T follicular helper cell (primary cell): Measurements from ENCODE around the gene ZNF836.
"Not testable (repeated sequence)": the region's sequence is repeated elsewhere in the genome, so short reads cannot be mapped to it uniquely, and the experiment has no call there.

Source experiments
- DNase-seq: peaks from one replicate; pipeline ENCODE4 v3.0.0-alpha.2; 2020; ENCODE audit warnings: low read depth
- total RNA-seq, 2 experiments: gene quantifications; one replicate each; lab custom pipeline; 2026; lab: John Stamatoyannopoulos, UW

Gene ZNF836
- 7.8 to 27.1 reads per million in 2 experiments for total RNA-seq

DNA sequence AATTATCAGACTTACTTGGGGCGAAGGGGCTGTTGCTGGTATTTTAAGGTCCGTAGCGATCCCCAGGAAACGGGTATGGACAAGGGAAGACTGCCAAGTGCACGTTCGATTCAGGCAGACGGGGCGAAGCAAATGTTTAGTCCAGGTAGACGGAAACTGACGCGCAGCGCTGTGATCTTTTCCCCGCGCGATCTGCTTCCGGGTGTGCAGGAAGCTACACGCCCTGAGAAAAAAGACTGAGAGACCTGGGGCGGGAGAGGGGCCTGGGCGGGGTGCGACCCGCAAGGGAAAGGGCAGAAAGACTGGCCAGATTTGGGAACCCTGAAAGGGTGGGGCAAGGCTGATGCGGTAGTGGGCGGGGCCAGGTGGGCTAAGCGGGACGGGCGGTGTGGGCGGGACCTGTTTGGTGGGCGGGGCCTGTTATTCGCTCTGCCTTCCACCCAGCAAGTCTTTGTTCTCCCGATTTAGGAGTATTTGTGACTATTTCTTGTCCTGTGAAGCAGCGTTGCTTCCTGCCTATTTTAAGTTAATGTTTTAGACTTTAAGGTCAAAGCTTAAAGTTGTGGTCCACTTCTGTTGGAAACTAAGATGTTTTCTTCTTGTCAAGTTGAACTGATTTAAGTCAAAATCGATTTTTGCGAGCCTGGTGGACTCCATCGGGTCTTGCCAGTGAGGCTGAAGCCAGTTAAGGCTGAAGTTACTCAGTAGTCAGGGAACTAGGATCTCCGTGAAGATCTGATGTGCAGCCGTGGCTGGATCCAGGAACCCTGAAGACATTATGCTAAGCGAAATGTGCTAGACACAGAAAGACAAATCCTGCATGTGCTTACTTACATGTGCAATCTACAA, at the start of gene ZNF836:
ZNF836 (minus strand) TSS at position 301 of the 849 bp plus-strand sequence. CDS start 3,549 bp downstream, outside the sequence.
- DNase-seq, result peak; percentile 87

DNA sequence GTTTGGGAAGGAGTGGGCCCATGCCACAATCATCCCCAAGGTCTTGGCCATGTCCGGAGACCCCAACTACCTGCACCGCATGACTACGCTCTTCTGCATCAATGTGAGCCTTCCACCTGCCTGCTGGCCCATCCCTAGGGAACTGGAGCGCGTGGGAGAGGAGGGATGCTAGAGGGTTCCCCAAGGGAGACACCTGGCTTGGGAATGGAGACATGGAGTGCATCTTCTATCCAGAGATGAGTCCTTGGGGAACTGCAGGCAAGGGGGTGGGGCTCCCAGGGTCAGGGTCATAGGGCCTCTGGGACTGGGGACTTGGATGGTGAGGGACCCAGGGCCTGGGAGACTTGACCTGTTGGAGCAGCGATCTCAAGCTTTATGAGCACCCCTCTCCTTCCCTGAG, 49.6 kb upstream of the ZNF836 start:
- no peak for DNase-seq

DNA sequence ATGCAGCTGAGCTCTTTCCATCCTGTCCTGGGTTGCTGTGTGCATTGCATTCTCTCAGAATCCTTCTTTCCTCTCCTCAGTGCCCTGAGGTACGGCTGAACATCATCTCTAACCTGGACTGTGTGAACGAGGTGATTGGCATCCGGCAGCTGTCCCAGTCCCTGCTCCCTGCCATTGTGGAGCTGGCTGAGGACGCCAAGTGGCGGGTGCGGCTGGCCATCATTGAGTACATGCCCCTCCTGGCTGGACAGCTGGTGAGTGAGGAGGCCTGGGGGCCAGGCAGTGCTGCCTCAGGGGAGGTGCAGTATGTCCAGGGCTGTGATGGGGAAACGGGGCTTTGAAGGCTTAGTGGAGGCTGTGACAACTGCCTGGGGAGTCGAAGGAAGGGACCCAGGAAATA, 48.2 kb upstream of the ZNF836 start:
- no peak for DNase-seq

DNA sequence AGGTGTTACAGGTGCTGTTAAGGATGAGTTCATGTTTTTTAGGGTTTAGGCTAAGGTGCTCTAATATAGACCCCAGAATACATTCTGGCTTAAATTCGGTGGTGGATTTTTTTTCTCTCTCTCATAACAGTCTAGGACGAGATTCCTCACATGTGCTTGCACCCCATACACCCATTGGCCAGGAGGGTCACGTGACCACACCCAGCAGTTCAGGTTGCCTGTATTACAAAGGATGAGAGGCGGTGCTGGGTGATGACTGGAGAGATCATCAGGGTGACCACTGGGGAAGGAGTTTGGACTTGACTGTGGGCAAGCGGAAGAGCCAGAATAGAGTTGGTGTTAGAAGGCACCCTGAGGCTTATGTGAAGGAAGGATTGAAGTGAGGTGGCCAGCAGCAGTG, 46.2 kb upstream of the ZNF836 start:
- DNase-seq, result no peak

DNA sequence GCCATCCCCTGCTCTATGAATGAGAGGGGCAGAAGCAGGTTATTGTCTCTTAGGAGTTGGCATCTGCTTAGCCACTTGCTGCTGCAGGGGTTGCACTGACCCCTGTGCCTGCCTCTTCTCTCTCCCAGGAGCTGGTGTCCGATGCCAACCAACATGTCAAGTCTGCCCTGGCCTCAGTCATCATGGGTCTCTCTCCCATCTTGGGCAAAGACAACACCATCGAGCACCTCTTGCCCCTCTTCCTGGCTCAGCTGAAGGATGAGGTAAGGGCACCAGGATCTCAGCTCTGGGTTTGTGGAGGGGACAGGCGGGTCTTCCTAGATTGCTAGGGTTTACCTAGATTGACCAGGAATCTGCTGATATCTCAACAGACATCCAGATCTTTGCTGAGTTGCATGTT, 45.0 kb upstream of the ZNF836 start:
- no peak for DNase-seq

DNA sequence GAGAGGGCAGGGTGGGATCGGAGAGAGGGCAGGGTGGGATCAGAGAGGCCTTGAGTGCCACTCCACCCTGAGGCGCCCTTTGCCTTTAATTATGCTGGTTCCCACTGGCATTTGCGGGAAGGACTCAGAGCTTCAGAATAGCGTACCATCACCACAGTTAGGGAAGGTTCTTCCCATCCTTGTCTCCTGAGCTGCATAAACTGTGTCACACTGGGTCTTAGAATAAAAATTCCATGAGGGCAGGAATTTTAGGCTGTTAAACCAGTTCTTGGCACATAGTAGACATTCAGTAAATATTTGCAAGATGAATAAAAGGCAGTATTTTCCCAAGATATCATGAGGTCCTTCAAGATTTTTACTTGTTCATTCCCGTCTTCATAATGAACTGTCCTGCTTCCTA, 42.8 kb upstream of the ZNF836 start:
- DNase-seq, result no peak

DNA sequence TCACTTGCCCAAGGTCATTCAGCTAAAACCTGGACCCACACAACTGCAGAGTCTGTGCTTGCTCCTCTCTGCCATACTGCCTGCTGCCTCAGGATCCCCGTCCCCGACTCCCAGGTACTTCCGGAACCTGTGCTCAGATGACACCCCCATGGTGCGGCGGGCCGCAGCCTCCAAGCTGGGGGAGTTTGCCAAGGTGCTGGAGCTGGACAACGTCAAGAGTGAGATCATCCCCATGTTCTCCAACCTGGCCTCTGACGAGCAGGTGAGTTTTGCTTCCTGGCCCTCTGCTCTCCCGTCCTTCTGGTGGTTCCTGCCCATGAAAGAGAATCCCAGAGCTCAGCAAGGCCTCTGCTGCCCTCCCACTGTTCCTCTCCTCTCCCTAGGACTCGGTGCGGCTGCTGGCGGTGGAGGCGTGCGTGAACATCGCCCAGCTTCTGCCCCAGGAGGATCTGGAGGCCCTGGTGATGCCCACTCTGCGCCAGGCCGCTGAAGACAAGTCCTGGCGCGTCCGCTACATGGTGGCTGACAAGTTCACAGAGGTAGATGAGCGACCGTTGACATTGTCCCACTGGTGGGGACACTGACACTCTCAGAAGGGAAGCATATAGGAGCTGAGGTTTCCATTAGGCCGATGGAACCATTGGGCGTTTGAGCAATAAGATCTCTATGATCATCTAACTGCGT, 41.3 kb upstream of the ZNF836 start:
- DNase-seq, result no peak

DNA sequence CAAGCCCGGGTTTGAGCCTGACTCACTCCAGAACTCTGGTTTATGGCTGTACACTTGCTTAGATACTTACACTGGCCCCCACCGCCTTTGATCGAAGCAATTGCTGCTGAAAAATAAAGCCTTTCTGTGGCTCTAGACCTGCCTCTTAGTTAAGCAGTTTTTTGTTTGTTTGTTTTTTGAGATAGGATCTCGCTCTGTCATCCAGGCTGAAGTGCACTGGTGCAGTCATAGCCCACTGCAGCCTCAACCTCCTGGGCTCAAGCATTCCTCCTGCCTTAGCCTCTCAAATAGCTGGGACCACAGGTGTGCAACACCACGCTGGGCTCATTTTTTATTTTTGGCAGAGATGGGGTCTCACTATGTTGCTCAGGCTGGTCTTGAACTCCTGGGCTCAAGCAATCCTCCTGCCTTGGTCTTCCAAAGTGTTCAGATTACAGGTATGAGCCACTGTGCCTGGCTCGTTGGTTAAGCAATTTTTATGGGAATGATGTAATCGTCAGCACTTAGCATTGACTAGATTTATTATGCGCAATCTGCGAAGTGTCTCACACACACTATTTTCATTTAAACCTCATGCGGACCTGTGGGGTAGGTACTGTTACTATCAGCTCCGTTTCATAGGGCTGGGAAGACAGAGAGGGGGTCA, 40.6 kb upstream of the ZNF836 start:
- DNase-seq, result no peak

DNA sequence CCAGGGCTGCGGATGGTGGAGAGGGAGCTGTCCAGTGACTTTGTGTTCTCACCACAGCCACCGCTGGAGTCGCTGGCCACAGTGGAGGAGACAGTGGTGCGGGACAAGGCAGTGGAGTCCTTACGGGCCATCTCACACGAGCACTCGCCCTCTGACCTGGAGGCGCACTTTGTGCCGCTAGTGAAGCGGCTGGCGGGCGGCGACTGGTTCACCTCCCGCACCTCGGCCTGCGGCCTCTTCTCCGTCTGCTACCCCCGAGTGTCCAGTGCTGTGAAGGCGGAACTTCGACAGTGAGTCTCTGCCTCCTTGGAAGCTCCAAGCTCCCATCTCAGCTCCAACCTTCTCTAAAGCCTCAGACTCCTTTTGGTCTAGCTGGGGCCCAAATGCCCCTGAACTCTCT, 39.8 kb upstream of the ZNF836 start:
- no peak for DNase-seq

DNA sequence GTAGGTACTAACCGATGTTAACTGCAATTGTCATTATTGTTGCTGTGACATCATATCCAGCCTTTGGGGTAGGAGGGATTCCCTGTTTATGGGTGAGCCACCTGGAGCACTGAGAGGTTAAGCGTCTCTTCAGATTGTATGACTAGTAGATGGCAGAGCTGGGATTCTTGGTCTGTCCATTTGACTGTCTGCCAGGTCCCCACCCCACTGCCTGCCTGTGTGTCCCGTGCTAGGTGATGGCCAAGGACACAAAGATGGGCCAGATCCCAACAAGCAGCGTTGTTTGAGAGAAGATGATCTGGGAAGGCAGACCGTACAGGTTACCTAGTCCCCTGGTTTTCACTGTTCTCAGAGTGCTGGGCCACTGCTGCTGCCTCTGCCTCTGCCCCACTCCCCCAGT, 35.1 kb upstream of the ZNF836 start:
- no peak for DNase-seq

DNA sequence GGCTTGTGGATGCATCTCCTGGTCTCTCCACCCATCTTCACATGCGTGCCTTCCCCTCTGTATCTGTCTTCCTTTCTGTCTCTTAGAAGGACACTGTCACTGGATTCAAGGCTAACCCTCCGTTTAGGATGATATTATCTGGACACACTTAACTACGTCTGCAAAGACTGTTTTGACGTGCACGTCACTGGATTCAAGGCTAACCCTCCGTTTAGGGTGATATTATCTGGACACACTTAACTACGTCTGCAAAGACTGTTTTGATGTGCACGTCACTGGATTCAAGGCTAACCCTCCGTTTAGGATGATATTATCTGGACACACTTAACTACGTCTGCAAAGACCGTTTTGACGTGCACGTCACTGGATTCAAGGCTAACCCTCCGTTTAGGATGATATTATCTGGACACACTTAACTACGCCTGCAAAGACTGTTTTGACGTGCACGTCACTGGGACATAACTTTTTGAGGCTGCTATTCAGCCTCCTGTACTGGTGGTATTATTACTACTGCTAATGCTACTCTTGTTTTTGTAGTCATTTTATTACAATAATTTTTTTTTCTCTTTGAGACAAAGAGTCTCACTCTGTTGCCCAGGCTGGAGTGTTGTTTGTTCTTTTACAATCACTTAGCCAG, 29.5 kb upstream of the ZNF836 start:
- not testable (repeated sequence) for DNase-seq

DNA sequence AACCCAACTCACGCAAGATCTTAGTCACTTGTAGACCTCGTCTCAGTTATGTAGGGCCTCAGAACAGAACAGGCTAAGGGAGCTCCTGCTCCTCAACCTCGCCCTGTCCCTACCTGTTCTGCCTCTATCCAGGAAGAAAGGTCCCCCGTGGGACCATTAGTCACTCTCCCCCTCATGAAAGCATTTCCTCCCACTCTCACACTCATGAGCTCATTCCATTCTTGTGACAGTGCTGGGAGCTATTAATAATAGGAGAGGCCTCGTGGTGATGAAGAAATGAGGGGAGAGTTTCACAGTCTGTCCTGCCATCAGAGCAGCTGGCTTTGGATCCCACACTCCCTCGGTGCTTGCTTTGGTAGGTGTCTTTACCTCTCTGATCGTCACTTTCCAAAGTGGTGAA, 28.6 kb upstream of the ZNF836 start:
- DNase-seq, result no peak

DNA sequence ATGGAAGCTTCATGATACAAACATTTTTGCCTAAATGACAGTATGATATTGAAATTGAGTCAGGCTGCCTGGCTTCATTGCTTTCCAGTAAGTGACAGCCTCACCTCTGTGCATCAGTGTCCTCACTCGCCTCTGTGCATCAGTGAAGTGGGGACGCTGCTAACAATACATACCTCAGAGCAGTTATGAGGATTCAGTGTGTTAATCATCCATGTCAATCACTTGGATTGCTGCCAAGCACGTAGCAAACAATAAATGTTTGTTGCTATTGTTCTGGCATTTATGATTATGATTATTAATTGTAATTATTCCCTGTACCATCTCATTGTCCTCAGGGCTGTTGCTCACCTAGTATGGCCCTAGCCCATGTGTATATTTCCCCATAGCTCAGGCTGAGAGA, 27.3 kb upstream of the ZNF836 start:
- no peak for DNase-seq

DNA sequence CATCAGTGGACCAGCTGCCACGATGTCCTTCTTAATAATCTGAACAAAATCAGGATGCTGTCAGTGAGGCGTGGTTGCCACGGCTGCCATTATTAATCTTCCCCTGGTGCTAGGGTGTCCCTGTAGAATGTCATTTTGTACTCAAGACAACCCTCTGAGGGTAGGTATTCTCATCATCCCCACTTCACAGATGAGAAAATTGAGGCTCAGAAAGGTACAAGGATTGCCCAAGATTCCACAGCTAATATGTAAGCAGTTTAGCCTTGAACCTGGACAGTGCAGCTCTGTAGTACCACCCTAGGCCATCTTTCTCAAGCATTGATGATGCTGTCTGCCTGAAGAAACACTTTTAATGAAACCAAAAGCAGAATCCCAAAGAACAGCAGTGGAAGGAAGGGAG, 26.5 kb upstream of the ZNF836 start:
- DNase-seq, result no peak

DNA sequence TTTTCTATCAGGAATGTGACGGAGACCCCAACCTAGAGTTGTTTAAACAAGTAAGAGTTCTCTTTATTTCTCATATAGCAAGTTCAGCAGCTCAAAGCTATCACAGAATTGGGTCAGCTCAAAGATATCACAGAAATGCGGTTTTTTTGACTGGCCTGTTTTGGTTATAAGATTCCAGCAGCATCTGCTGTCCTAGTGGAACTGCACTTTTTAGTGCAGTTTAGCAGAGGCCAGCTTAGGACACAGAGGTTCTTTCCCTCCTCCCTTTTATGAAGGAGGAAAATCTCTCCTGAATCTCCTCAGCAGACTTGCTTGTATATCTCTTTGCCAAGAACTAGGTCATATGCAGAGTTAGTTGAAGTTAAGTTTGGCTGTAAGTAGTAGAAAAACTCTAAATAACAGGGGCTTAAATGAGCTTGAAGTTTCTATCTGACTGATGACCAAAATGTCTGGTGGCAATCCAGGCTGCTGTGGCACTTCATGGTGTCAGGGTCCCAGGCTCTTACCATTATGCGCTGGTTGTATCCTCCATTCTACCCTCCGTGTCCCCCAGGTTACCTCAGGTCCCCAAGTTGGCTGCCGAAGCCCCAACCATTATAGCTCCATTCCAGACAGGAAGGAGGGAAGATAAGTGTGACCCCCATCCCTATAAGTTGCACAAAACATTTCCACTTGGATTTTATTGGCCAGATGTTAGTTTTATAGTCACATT, 25.0 kb upstream of the ZNF836 start:
- DNase-seq, result no peak

DNA sequence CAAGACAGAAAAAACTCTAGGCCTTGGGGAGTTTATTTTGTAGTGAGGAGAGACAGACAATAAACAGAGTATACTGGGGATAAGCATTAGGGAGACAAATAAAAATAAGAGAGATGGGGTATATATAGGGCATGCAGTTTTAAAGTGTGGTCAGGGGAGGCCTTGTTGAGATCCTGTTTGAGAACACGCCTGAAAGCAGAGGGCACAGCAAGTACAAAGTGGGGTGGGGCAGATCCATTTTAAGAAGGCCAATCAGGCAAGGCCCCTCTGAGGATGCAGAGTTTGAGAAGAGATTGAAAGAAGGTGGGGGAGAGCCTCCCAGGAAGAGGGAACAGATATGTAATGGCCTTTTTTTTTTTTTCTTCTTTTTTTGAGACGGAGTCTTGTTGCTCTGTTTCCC, 20.5 kb upstream of the ZNF836 start:
- no peak for DNase-seq

DNA sequence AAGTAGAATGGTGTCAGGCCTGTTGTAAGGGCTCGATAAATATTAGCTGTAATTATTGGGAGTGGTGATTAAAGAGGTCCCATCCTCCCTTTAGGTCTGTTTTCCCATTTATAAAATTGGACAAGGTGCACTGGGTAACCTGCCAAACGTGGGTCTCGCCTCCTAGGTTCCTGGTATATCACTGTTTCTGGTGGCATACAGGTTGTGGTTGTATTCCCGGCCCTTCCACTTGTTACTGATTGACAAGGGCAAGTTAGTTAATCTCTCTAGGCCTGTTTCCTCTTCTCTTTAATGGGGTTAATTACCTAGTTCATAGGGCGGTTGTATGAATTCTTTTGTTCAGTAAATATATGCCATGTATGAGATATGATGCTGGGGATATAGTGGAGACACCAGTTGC, 20.0 kb upstream of the ZNF836 start:
- no peak for DNase-seq

DNA sequence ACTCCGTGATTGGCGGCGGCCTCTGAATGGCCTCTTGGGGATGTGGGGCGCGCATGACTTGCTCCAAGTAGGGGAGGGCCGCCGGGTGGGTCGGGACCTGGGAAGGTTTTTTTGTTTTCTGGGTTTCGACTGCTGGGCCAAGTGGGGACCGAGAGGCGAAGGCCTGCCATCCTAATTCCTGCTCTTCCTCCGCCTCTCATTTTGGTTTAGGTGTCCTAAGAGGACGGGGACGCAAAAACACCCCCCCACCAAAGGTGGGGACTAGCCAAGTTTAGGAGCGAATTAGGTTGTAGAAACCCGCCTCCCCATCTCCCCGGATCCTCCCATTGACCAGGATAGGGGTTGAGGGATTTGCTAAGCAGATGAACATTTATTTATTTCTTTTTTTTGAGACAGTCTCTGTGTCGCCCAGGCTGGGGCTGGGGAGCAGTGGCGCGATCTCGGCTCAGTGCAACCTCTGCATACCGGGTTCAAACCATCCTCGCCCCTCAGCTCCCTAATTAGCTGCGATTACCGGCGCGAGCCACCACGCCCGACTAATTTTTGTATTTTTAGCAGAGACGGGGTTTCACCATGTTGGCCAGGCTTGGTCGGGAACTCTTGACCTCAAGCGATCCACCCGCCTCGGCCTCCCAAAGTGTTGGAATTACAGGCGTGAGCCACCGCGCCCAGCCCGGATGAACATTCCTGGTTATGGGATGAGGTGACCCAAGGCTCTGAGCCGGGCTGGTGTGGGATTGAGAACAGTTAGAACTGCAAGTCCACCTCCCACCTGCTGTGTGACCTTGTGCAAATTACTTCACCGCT, 19.3 kb upstream of the ZNF836 start:
- no peak for DNase-seq

DNA sequence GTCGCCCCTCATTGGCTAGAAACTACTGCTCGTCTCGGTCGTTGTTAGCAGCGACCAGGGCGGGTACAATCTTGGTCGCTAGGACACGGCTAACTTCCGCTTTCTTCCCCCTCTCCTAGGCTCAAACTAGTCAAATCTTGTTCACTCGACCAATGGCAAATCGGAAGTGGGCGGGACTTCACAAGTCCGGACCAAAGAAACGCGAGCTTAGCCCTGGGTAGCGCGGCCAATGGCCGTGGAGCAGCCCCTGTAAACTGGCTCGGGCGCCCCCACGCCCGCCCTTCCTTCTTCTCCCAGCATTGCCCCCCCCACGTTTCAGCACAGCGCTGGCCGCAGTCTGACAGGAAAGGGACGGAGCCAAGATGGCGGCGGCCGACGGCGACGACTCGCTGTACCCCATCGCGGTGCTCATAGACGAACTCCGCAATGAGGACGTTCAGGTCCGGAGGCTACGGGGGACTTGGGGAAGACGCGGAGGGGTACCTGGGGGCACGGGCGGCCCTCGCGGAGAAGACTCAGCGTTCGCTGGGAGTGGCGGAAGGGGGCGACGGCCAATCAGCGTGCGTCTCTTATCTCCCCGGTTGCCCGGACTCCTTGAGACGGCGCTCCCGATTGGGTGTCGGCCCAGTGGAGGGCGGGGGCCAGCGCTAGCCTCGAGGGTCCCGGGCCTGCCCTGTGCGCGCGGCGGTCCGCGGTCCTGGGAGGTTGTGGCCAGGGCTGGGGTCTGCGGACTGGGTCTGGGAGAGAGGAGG, 18.5 kb upstream of the ZNF836 start, which contains the start of gene PPP2R1A:
PPP2R1A (plus strand) TSS at position 318 of the 752 bp plus-strand sequence; CDS start at position 363, 45 bp downstream.
- peak; percentile 98 for DNase-seq
